Activated T-cell treated with anti-CD3 and anti-CD28 coated beads, Interleukin-2, amount 50 U/mL, for 4 hours (primary cell): ENCODE data around the gene AGPAT1. TPM values are rescaled to one million over a fixed set of nuclear protein-coding genes. Genes with fewer than 3 reads are reported as not detected.

Experiments used
- ATAC-seq, 2 donors: fragments of 200-7000 bp; cut with Tn5 transposase; one replicate each; pipeline ENCODE4 v1.10.0; 2021
- DNase-seq: peaks from one replicate; pipeline ENCODE4 v3.0.0-alpha.2; 2020
- H3K27me3 Mint-ChIP-seq: one replicate; pipeline ENCODE4 v1.8.0; 2021; ENCODE audit warnings: low read depth, mixed read lengths
- H3K36me3 Mint-ChIP-seq: one replicate; pipeline ENCODE4 v1.8.0; 2022; ENCODE audit warnings: mixed read lengths; ENCODE audit not compliant: insufficient read depth
- H3K4me1 Mint-ChIP-seq: one replicate; pipeline ENCODE4 v1.8.0; 2021; ENCODE audit warnings: low read depth, mixed read lengths
- H3K4me3 Mint-ChIP-seq: one replicate; pipeline ENCODE4 v1.8.0; 2021; ENCODE audit warnings: mild to moderate bottlenecking, moderate library complexity, mixed read lengths
- H3K9me3 Mint-ChIP-seq: one replicate; pipeline ENCODE4 v1.8.0; 2021; ENCODE audit warnings: mixed read lengths
- total RNA-seq, 3 donors: library from RNA; stranded (reverse); gene quantifications; one replicate each; pipeline ENCODE4 v1.2.1, GENCODE V29; 2021

AGPAT1 gene
- total RNA-seq, 3 donors from 2014 or later: 27.3 to 28.2 (median 28.1) TPM

DNA sequence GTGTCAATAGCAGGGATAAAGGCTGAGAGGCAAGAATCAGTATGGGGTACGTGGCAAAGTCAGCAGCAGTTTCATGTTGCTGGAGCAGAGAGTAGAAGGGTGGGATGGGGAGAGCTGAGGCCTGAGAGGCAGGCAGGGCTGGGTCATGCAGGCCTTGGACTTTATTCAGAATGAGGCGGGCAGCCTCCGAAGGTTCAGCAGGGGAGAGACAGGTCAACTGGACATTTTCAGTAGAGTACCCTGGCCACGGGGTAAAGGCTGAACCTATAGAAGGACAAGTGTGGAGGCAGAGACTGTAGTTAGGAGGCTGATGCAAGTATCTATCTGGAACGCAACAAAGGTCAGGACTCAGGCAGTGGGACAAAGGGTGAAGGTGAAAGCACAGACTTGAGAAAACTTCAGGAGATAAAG lies 34.3 kb upstream of the AGPAT1 start:
- DNase-seq: no peak
- Mint-ChIP-seq H3K27me3 (no peaks in the 10 kb centered on the region), H3K4me1 (no peaks in the 10 kb centered on the region), H3K4me3 (no peak overlapping the region), H3K36me3 (no peaks in the 10 kb centered on the region), H3K9me3 (no peaks in the 10 kb centered on the region)
- no peak for ATAC-seq

DNA sequence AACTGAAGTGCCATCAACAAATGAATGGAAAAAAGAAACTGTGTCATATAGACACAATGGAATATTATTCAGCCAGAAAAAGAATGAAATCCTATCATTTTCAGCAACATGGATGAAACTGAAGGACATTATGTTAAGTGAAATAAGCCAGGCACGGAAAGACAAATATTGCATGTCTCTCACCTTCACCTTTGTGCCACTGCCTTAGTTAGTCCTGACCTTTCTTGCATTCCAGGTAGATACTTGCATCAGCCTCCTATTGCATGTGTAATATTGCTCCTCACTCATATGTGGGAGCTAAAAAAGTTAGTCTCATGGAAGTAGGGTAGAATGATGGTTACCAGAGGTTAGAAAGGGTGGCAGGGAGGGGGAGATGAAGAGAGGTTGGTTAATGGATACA lies 33.1 kb upstream of the AGPAT1 start:
- peaks cover 5% of the 10 kb centered on the region for H3K27me3 Mint-ChIP-seq
- no peak for ATAC-seq
- H3K9me3 Mint-ChIP-seq: no peaks in the 10 kb centered on the region
- DNase-seq: no peak
- H3K4me3 Mint-ChIP-seq: no peak overlapping the region
- no peaks in the 10 kb centered on the region for H3K36me3 Mint-ChIP-seq
- H3K4me1 Mint-ChIP-seq: no peaks in the 10 kb centered on the region

DNA sequence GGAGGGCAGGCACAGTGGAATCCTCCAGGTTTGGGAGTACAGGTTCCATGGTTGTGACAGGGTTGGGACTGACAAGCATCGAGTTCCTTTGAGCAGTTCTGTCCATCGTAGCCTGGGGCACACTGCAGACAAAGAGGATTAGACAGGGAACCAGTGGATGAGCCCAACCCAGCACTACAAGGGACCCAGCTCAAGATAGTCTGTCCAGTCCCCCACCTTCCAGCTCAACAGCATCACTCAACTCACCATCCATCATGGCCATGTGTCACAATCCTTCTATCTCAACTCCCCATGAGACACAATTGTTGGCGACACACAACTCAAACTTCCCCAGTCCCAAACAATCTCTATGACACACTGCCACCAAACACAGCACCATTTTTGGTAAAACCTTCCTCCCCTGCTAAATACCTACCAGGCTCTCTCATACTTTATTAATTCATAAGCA lies 28.4 kb upstream of the AGPAT1 start:
- Mint-ChIP-seq H3K4me3 (no peak overlapping the region), H3K4me1 (no peaks in the 10 kb centered on the region), H3K9me3 (no peaks in the 10 kb centered on the region), H3K27me3 (peaks cover 5% of the 10 kb centered on the region), H3K36me3 (no peaks in the 10 kb centered on the region)
- no peak for DNase-seq
- no peak for ATAC-seq

DNA sequence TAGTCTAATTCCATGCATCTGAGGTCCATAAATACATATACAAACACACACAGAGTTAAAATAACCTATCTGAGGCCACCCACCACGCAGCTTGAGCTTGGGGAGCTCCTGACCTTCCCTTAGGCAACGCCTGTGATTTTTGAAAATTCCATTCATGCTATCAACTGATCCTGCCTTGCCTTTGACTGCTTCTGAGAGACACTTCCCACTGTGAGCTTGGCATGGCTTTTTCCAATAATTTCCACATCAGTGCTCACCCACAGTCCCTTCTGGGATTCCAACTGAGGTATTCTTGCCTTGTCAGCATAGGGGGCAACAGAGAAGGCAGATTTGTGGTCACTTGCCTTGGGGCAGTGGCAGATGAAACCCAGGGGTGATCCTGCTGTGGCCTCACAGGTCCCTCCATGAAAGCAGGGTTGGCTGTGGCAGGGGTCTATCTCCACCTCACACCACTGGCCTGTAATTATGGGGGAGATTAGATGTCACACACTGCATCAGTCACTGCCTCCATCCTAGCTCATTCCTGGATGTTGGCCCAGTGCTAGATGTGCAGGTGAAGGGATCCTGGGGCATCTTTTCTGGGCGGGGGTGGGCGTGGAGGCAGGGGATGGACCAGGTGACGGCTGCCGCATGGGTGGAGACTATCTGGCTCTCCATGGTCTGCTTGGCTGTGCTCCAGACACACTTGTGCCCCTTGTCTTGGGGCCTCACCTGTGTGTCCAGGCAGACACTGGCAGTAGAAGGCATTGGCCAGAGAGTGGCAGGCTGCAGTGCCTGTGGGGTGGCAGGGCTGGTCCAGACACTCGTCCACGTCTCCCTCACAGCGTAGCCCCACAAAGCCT lies 27.8 kb upstream of the AGPAT1 start:
- H3K36me3 Mint-ChIP-seq: no peaks in the 10 kb centered on the region
- H3K27me3 Mint-ChIP-seq: peaks cover 5% of the 10 kb centered on the region
- H3K4me1 Mint-ChIP-seq: no peaks in the 10 kb centered on the region
- ATAC-seq: no peak
- H3K4me3 Mint-ChIP-seq: no peak overlapping the region
- no peaks in the 10 kb centered on the region for H3K9me3 Mint-ChIP-seq
- no peak for DNase-seq

DNA sequence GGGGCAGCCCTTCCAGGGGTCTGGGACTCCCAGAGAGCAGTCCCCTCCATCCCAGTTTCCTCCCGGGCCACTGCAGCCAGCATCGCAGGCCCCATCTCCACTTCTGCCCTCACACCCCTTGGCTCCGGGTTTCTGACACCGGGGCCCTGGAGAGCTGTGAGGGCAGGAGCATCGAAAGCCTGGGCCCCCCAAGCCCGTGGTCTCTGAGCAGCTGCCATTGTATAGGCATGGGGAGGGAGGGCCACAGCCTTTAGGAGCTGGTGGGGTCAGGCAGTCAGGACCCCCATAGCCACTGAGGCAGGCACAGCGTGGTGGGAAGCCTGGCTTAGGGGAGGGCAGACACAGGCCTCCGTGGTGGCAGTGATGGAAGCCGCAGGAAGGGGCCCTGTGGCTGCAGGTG lies 26.3 kb upstream of the AGPAT1 start:
- ATAC-seq (no peak), DNase-seq (no peak)
- Mint-ChIP-seq H3K27me3 (peaks cover 5% of the 10 kb centered on the region), H3K4me1 (no peaks in the 10 kb centered on the region), H3K9me3 (no peaks in the 10 kb centered on the region), H3K4me3 (no peak overlapping the region), H3K36me3 (no peaks in the 10 kb centered on the region)

DNA sequence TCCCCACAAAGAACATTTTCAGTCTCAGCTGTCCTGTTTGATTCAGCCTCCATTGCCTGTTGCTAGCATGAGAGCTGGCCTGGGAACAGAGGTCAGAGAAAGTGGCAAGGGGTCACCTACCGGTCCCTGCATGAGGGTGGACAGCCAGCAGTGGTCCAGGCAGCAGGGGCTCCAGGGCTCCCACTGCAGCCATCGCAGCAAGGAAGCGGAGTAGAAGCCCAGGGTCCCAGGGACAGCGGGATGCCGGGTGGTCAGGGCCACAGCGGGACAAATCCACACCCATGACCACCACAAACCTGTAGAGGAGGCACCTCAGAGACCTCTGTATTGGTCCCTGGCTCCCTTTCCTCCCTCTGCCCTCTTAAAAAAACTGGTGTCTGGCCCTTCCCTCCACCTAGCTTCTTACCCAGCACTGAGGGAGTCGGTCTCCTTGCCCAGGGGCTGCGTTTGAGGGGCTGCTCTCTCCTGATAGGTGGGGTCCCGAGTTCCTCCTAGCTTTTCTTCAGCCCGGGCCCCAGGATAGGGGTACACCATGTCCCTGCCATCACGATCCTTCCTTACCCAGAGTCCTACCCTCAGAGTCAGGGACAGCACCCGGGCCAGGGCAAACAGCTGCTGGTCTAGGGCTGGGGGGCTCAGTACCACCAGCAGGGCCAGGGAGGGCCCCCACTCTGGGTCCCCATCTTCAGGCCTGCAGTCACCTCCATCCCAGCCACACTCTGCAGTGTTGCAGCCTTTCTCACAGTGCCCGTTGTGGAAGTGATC lies 25.0 kb upstream of the AGPAT1 start:
- Mint-ChIP-seq H3K9me3 (no peaks in the 10 kb centered on the region), H3K4me3 (no peak overlapping the region), H3K27me3 (peaks cover 5% of the 10 kb centered on the region), H3K36me3 (no peaks in the 10 kb centered on the region), H3K4me1 (peaks cover 8% of the 10 kb centered on the region)
- ATAC-seq: no peak
- DNase-seq: no peak

DNA sequence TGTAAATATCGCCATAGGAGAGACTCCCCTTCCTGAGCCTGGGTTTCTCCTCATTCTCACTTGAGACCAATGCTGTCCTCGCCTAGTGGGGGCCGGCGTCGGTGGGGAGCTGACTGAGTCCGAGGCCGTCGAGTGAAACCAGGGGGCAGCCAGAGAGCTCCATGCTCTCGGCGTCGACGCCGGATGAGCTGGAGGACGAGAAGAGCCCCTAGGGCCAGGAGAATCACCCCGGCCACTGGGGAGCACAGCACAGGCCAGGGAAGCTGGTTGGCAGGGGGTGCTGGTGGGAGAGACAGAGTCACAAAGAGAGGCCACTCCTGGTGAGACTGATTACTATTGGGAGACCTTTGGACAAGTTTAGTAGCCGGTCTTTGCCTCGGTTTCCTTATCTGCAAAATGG lies 23.0 kb upstream of the AGPAT1 start:
- no peaks in the 10 kb centered on the region for H3K36me3 Mint-ChIP-seq
- H3K27me3 Mint-ChIP-seq: no peaks in the 10 kb centered on the region
- peaks cover 25% of the 10 kb centered on the region for H3K4me1 Mint-ChIP-seq
- H3K9me3 Mint-ChIP-seq: no peaks in the 10 kb centered on the region
- DNase-seq (no peak), ATAC-seq (no peak)
- H3K4me3 Mint-ChIP-seq: no peak overlapping the region

DNA sequence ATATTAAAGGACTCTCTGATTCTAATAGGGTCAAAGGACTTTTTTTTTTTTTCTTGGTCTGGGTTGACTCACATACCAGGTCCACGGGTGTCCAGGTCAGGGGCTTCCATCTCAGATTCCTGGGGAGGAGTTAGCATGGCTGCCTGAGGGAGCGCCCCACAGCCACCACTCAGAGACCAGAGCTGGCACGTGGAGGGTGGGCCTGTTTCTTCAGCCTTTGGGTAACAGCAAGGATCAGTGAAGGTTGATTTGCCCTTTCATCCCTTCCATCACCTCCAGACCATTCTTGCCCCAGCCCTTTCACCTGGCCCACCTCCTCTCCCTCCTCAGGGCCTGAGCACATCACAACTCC lies 22.4 kb upstream of the AGPAT1 start:
- no peak for DNase-seq
- ATAC-seq: no peak
- no peaks in the 10 kb centered on the region for H3K36me3 Mint-ChIP-seq
- no peak overlapping the region for H3K4me3 Mint-ChIP-seq
- peaks cover 30% of the 10 kb centered on the region for H3K4me1 Mint-ChIP-seq
- H3K27me3 Mint-ChIP-seq: no peaks in the 10 kb centered on the region
- no peaks in the 10 kb centered on the region for H3K9me3 Mint-ChIP-seq

DNA sequence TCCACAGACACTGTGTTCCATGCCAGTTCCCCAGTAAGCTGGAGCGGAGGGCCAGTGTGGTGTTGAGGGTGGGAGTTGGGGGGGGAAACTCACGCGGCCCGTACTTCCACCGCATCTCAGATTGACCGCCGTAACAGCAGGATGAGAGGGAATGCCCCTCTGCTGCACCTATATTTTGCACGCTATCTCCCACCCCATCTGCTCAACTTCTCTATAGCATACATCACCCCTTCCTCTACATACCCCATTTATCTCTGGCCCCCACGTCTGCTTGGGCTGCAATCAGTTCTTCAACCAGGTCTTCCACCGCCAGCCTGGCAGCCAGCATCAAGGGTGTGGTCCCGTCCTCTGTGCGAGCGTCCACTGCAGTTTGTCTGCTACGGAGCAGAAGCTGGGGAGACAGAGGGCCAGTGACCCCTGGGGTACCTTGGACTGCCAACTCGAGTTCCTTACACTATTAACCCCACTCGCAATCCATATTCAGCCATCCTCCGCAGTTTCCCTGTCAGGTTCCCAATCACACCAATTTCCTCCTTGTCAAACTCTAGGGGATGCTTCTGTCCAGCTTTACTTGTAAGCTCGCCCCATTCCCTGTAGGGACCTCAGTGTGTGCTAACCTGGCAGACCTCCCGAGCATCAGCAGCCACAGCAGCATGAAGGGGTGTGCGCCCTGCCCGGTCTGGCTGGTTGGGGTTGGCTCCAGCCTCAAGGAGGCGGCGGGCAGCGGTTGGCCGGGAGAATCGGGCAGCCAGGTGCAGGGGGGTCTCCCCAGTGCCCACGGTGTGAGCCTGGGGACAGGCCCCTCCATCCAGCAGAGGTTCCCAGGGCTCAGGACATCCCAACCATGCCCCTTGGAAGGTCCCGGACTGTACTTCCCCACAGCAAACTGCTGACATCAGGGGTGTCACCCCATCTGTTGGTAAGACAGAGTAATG lies 21.1 kb upstream of the AGPAT1 start:
- peaks cover 38% of the 10 kb centered on the region for H3K4me1 Mint-ChIP-seq
- ATAC-seq (no peak), DNase-seq (no peak)
- H3K36me3 Mint-ChIP-seq: no peaks in the 10 kb centered on the region
- H3K4me3 Mint-ChIP-seq: peak overlapping the region; percentile 95
- no peaks in the 10 kb centered on the region for H3K27me3 Mint-ChIP-seq
- H3K9me3 Mint-ChIP-seq: no peaks in the 10 kb centered on the region

DNA sequence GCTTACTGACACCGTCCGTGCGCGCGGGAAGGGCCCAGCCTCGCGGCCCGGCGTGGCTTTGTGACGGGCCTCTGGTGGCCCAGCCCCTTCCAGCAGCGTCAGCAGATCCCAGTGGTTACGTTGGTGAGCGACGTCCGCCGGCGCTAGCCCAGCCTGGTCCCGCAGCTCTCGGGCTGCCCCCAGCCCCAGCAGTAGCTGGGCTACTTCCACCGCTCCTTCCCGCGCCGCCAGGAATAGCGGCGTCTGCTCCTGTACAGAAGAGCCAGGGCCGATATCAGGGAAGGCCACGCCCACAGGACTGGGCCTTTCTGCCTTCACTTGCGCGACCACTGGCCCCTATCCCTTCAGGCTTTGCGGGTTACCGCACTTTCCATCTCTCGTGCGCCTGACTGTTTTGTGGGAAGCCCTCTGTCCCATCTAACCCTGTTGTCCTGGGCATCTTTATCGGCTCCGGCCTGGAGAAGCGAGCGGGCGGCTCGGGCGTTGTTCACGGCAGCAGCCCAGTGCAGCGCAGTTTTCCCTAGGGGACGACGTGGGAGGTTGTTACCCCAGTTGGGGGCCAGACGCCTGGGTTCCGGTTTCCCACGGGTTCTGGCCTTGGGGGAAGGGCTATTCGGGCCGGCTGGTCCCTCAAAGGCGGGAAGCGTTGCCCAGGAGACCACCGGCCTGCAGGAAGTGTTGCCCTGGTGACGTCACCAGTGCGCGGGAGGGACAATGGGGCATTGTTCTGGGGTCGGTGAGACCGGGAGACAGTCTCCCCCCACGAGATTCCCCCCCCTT lies 20.2 kb upstream of the AGPAT1 start:
- peak overlapping the region; percentile 95 for H3K4me3 Mint-ChIP-seq
- ATAC-seq: peak; percentile 0 to 86

DNA sequence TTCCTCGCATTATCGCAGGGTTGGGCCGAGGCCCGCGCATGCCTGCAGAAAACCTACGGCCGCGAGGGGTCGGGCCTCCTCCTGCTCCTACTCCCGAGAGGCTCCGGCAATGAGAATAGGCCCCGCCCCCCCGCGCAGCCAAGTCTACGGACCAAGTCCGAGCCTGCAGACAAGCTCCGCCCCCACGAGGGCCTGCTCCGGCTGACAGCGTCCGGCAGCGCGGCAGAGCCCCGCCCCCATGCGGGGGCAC lies 19.7 kb upstream of the AGPAT1 start:
- ATAC-seq: peak; percentile 90 to 91
- Mint-ChIP-seq H3K36me3 (no peaks in the 10 kb centered on the region), H3K27me3 (no peaks in the 10 kb centered on the region), H3K4me1 (peaks cover 47% of the 10 kb centered on the region), H3K4me3 (peak overlapping the region; percentile 95), H3K9me3 (no peaks in the 10 kb centered on the region)
- peak; percentile 99 for DNase-seq

More for the DNA sequence above, 20.2 kb upstream of the AGPAT1 start:
- Mint-ChIP-seq H3K27me3 (no peaks in the 10 kb centered on the region), H3K9me3 (no peaks in the 10 kb centered on the region), H3K4me1 (peaks cover 45% of the 10 kb centered on the region), H3K36me3 (no peaks in the 10 kb centered on the region)
- DNase-seq: peak; percentile 36

DNA sequence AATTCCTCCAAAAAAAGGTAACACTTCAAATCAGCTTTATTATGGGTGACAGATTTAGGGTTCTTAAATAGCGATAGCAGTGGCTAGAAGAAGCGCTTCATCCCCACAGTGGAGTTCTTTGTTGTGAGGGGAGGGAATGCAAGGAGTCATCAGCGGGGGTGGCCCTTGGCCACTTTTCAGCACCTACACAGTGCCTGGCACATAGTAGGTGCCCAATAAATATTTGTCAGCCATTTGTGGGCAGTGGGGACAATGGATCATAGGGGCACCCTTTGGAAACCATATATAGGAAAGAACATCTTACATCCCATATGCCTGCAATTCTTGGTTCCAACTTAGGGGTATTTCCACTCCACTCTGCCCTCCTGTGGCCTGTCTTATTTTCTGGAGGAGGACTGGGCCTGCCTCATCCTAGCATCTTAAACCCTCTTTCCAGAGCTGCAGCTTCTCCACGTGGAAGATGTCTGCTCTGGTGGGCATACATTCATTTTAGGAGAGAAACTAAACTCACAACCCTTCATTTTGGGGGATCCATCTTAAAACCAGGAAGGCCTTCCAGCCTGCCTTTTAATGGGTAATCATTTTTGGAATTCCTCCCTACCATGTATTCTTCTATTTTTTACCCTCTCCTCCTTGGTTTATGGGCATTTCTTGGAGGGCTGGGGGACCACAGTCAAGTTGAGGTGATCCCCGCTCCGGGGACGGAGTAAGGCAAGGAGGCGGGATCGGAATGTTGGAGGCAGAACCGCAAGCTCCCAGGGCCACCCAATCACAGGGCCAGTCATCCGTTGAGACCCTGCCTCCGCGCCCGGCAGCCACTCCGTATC lies 19.2 kb upstream of the AGPAT1 start:
- Mint-ChIP-seq H3K4me1 (peaks cover 47% of the 10 kb centered on the region), H3K9me3 (no peaks in the 10 kb centered on the region), H3K36me3 (no peaks in the 10 kb centered on the region), H3K4me3 (peak overlapping the region; percentile 95), H3K27me3 (no peaks in the 10 kb centered on the region)
- no peak for ATAC-seq
- no peak for DNase-seq

DNA sequence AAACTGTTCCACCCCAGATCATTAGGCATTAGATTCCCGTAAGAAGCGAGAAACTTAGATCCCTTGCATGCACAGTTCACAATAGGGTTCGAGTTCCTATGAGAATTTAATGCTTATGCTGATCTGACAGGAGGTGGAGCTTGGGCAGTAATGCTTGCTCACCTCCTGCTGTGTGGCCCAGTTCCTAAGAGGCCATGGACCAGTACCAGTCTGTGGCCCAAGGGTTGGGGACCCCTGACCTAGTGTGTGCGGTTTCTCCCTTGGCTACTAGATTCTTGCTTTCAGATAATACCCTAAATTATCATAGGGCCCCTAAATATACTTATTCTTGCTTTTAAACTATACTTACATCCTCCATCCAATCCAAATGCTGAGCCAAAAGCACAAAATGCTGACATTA lies 18.5 kb upstream of the AGPAT1 start:
- H3K4me3 Mint-ChIP-seq: peak overlapping the region; percentile 95
- ATAC-seq (no peak), DNase-seq (no peak)
- H3K4me1 Mint-ChIP-seq: peaks cover 47% of the 10 kb centered on the region
- H3K9me3 Mint-ChIP-seq: no peaks in the 10 kb centered on the region
- H3K27me3 Mint-ChIP-seq: no peaks in the 10 kb centered on the region
- no peaks in the 10 kb centered on the region for H3K36me3 Mint-ChIP-seq
